B cell (primary cell): Measurements from ENCODE around the gene SMNDC1. TPM values are rescaled to one million over a fixed set of nuclear protein-coding genes. Genes with fewer than 3 reads are reported as not detected.

ENCODE experiments used
- ATAC-seq: fragments of 200-7000 bp; cut with Tn5 transposase; one replicate; pipeline ENCODE4 v1.10.0; 2021; ENCODE audit warnings: low read depth, mild to moderate bottlenecking, moderate number of reproducible peaks, moderate library complexity
- CTCF ChIA-PET: fragments of 350-600 bp; sonication (Branson Sonifier 250); formaldehyde crosslinking; loops from one replicate; lab custom pipeline; 2021; ENCODE audit warnings: antibody characterized with exemption, inconsistent platforms; lab: Charles Lee
- POLR2A ChIA-PET: fragments of 350-600 bp; sonication (Branson Sonifier 250); formaldehyde crosslinking; loops from one replicate; lab custom pipeline; 2021; ENCODE audit warnings: antibody characterized with exemption; lab: Charles Lee
- DNase-seq: peaks from one replicate; pipeline ENCODE4 v3.0.0; 2013
- H2AFZ ChIP-seq: 2 replicates; pipeline ENCODE4 v1.6.1; 2012; ENCODE audit warnings: mild to moderate bottlenecking, low read depth, low read length; ENCODE audit not compliant: insufficient read depth, poor library complexity, severe bottlenecking
- H3K27ac ChIP-seq, 2 donors: 1 replicate in 1 of 2; 2 replicates in 1 of 2; pipeline ENCODE4 v1.5.1; 2012 to 2013; ENCODE audit warnings: low read length in 2 of 2, mild to moderate bottlenecking in 2 of 2, moderate library complexity in 1 of 2
- H3K27me3 ChIP-seq, 4 experiments: fragments of 200-600 bp in 1 of 4; sonication (generic) in 1 of 4; replicated peaks in 1 of 4; 1 replicate in 2 of 4; 2 replicates in 2 of 4; pipeline versions ENCODE4 v1.6.1 to v1.7.0; 2013 to 2016; ENCODE audit warnings: low read length in 3 of 4, mild to moderate bottlenecking in 2 of 4, mixed read lengths in 1 of 4, moderate library complexity in 1 of 4; ENCODE audit not compliant: insufficient read depth in 4 of 4, control insufficient read depth in 3 of 4; ENCODE audit errors: control extremely low read depth in 1 of 4
- H3K36me3 ChIP-seq, 2 experiments: replicated peaks in 1 of 2; 1 replicate in 1 of 2; 2 replicates in 1 of 2; pipeline versions ENCODE4 v1.6.1 to v1.7.1; 2013; ENCODE audit warnings: low read length in 1 of 2; ENCODE audit not compliant: insufficient read depth in 2 of 2, control insufficient read depth in 1 of 2; ENCODE audit errors: control extremely low read depth in 1 of 2, extremely low read depth in 1 of 2
- H3K4me1 ChIP-seq, 2 donors: fragments of 200-600 bp in 1 of 2; sonication (generic) in 1 of 2; 1 replicate in 1 of 2; 2 replicates in 1 of 2; pipeline versions ENCODE4 v1.5.1 to v1.6.1; 2013 to 2017; ENCODE audit warnings: low read length in 2 of 2; ENCODE audit not compliant: control insufficient read depth in 2 of 2, insufficient read depth in 2 of 2
- H3K4me2 ChIP-seq: replicated peaks from 2 replicates; pipeline ENCODE3; 2012; ENCODE audit warnings: mild to moderate bottlenecking, low read depth, low read length; ENCODE audit not compliant: poor library complexity, severe bottlenecking
- H3K4me3 ChIP-seq, 5 experiments: fragments of 200-600 bp in 1 of 5; sonication (generic) in 1 of 5; 1 replicate in 3 of 5; 2 replicates in 2 of 5; pipeline versions ENCODE4 v1.5.1 to v1.7.0; 2011 to 2016; ENCODE audit warnings: low read length in 4 of 5, mild to moderate bottlenecking in 4 of 5, low read depth in 2 of 5, control low read depth in 1 of 5, moderate library complexity in 1 of 5; ENCODE audit not compliant: insufficient read depth in 1 of 5; ENCODE audit errors: control extremely low read depth in 1 of 5, extremely low read depth in 1 of 5
- H3K79me2 ChIP-seq: fragments of 200-600 bp; sonication (generic); one replicate; pipeline ENCODE4 v1.6.0; 2016; ENCODE audit warnings: low read length; ENCODE audit not compliant: control insufficient read depth, insufficient read depth
- H3K9ac ChIP-seq: fragments of 200-600 bp; sonication (generic); 2 replicates; pipeline ENCODE4 v1.6.1; 2017; ENCODE audit warnings: mild to moderate bottlenecking, low read length, moderate library complexity
- H3K9me3 ChIP-seq, 3 donors: one replicate each; pipeline versions ENCODE4 v1.6.1 to v1.7.1; 2013; ENCODE audit warnings: low read length in 2 of 3; ENCODE audit not compliant: control insufficient read depth in 2 of 3, insufficient read depth in 1 of 3; ENCODE audit errors: control extremely low read depth in 1 of 3
- H4K20me1 ChIP-seq: 2 replicates; pipeline ENCODE4 v1.6.0; 2012; ENCODE audit warnings: mild to moderate bottlenecking, low read length; ENCODE audit not compliant: insufficient read depth, control insufficient read depth, poor library complexity, severe bottlenecking
- H3K27ac Mint-ChIP-seq: one replicate; pipeline ENCODE4 v1.8.0; 2021; ENCODE audit warnings: mixed read lengths
- H3K27me3 Mint-ChIP-seq: one replicate; pipeline ENCODE4 v1.8.0; 2021; ENCODE audit warnings: mixed read lengths
- H3K4me1 Mint-ChIP-seq: one replicate; pipeline ENCODE4 v1.8.0; 2021; ENCODE audit warnings: mixed read lengths
- H3K4me3 Mint-ChIP-seq: one replicate; pipeline ENCODE4 v1.8.0; 2021; ENCODE audit warnings: mixed read lengths
- H3K9me3 Mint-ChIP-seq: one replicate; pipeline ENCODE4 v1.8.0; 2022; ENCODE audit warnings: mixed read lengths; ENCODE audit not compliant: insufficient read depth
- CTCF ChIP-seq: fragments of 200-600 bp; IDR thresholded peaks from one replicate; pipeline ENCODE4 v1.8.0; 2022; ENCODE audit warnings: antibody characterized with exemption, mild to moderate bottlenecking
- EZH2 ChIP-seq: IDR thresholded peaks from 2 replicates; pipeline ENCODE4 v1.6.1; 2012; ENCODE audit warnings: borderline replicate concordance, low read depth, mild to moderate bottlenecking, moderate library complexity, low read length; ENCODE audit not compliant: insufficient read depth, poor library complexity, severe bottlenecking
- WGBS: methylation state at CpG from one replicate; pipeline ENCODE4 v1.1.5; 2013; ENCODE audit warnings: missing lambda C conversion rate; ENCODE audit not compliant: insufficient coverage; 5-methylcytosine and 5-hydroxymethylcytosine counted together
- intact Hi-C: fragments of 100-400 bp; cut with micrococcal nuclease; formaldehyde crosslinking; loops from one replicate; pipeline ENCODE4 v1.10.0; 2022
- polyA plus RNA-seq: library from polyadenylated mRNA; depleted of rRNA; stranded (reverse); fragments of >200 nt; gene quantifications from 2 replicates; pipeline ENCODE4 v1.2.3, GENCODE V29; 2012
- total RNA-seq, 2 donors: library from RNA; stranded (reverse); fragments of 120-200 nt in 1 of 2; gene quantifications; 1 replicate in 1 of 2; 2 replicates in 1 of 2; pipeline versions ENCODE4 v1.2.3 to v1.2.4, GENCODE V29; 2013 to 2022

SMNDC1 gene
- total and polyA plus RNA-seq, 2 donors (not counting 1 experiment from before 2014, with no cell fraction given): 12.1 to 36.0 TPM

- Histone ChIP-seq H3K79me2 (no peaks in the 10 kb centered on the region), H3K9ac (no peak overlapping the region), H3K9me3 (peaks cover 0 to 7% (median 1%) of the 10 kb centered on the region in 3 donors), H3K4me2 (no peak overlapping the region), H2AFZ (no peak overlapping the region), H3K36me3 (no peaks in the 10 kb centered on the region), H3K4me3 (no peak overlapping the region), H3K27me3 (no peaks in the 10 kb centered on the region), H3K27ac (no peak overlapping the region), H4K20me1 (no peaks in the 10 kb centered on the region), H3K4me1 (no peaks in the 10 kb centered on the region)
- H3K27me3 Mint-ChIP-seq: peaks cover 10% of the 10 kb centered on the region
- no peak for TF ChIP-seq CTCF
- TF ChIP-seq EZH2: no peak
- H3K4me1 Mint-ChIP-seq: peaks cover 3% of the 10 kb centered on the region
- DNase-seq (no peak), ATAC-seq (peak; percentile 17)
- peak overlapping the region; percentile 8 for H3K27ac Mint-ChIP-seq
- H3K9me3 Mint-ChIP-seq: peaks cover 5% of the 10 kb centered on the region
- 93% methylated on average over 10 of the region's 15 CpGs for WGBS
- no peak overlapping the region for H3K4me3 Mint-ChIP-seq
- ChIA-PET CTCF (interaction anchor here (1.0 to 1.4 kb wide), 2 partner anchors 229 to 249 kb away, joined by 3 to 5 read pairs; partner anchors contain the start of gene SMC3), POLR2A (no interaction called here)
- intact Hi-C loops: no loop called here
Measured at GRCh38 chr10:110317866-110318850, 13.4 kb upstream of the SMNDC1 start.

- ChIA-PET POLR2A (no interaction called here), CTCF (interaction anchor here (1.0 to 3.7 kb wide), 12 partner anchors 11 to 297 kb away, joined by 3 to 43 read pairs (median 4); no protein-coding TSS in a partner anchor)
- Mint-ChIP-seq H3K4me1 (peaks cover 10% of the 10 kb centered on the region), H3K27me3 (peaks cover 7% of the 10 kb centered on the region), H3K9me3 (no peaks in the 10 kb centered on the region), H3K4me3 (no peak overlapping the region), H3K27ac (no peak overlapping the region)
- no CpG with 5 or more reads among the region's 2 CpGs for WGBS
- H2AFZ ChIP-seq: no peak overlapping the region
- no peak overlapping the region for H3K9ac ChIP-seq
- TF ChIP-seq CTCF (no peak), EZH2 (no peak)
- no peaks in the 10 kb centered on the region for H4K20me1 ChIP-seq
- ATAC-seq (no peak), DNase-seq (no peak)
- peaks cover 3% of the 10 kb centered on the region in 2 donors for H3K4me1 ChIP-seq
- H3K36me3 ChIP-seq: no peaks in the 10 kb centered on the region
- no peak overlapping the region for H3K27ac ChIP-seq
- no peak overlapping the region for H3K4me2 ChIP-seq
- no peaks in the 10 kb centered on the region for H3K9me3 ChIP-seq
- intact Hi-C loops: no loop called here
- no peaks in the 10 kb centered on the region for H3K79me2 ChIP-seq
- no peaks in the 10 kb centered on the region for H3K27me3 ChIP-seq
- no peak overlapping the region for H3K4me3 ChIP-seq
Measured at GRCh38 chr10:110313674-110314073, 9.0 kb upstream of the SMNDC1 start.
